ENCODE measurements around the gene FTSJ1.

DNA sequence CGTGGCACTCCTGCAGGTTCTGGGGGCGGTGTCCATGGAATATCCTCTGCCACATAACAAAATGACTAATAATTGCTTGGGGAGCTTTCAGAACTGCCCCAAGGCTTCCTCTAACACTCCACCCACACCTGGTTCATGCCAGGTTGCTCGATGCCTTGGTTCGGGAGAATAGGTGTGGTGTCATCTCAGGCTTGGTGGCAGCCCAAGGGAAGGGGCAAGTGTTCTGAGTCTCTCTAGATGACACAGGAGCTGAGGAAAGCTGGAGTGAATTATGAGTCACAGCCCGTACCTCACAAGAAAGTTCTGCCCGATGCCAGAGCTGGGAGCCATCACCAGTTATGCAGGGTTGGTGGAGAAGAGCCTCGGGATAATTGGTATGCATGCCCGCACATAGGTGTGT, 14.7 kb downstream of the FTSJ1 start:
- TF ChIP-seq, protein P1, sequence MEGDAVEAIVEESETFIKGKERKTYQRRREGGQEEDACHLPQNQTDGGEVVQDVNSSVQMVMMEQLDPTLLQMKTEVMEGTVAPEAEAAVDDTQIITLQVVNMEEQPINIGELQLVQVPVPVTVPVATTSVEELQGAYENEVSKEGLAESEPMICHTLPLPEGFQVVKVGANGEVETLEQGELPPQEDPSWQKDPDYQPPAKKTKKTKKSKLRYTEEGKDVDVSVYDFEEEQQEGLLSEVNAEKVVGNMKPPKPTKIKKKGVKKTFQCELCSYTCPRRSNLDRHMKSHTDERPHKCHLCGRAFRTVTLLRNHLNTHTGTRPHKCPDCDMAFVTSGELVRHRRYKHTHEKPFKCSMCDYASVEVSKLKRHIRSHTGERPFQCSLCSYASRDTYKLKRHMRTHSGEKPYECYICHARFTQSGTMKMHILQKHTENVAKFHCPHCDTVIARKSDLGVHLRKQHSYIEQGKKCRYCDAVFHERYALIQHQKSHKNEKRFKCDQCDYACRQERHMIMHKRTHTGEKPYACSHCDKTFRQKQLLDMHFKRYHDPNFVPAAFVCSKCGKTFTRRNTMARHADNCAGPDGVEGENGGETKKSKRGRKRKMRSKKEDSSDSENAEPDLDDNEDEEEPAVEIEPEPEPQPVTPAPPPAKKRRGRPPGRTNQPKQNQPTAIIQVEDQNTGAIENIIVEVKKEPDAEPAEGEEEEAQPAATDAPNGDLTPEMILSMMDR (IDR thresholded peaks at IDR 0.05) = no peak
- TF ChIP-seq POLR2A (IDR thresholded peaks at IDR 0.05) = no peak
